C4-2B (cell line): ENCODE results near the gene ZMYND10.

Source experiments
- CTCF ChIP-seq: fragments of 450-650 bp; conservative IDR thresholded peaks from 2 replicates; pipeline ENCODE4 v1.5.1; 2017; ENCODE audit warnings: mild to moderate bottlenecking
- ZFX ChIP-seq: fragments of 450-650 bp; IDR thresholded peaks from 2 replicates; pipeline ENCODE4 v1.6.1; 2017

- no peak for TF ChIP-seq CTCF
- TF ChIP-seq ZFX, result no peak
These were observed 31.2 kb downstream of the ZMYND10 start for GRCh38 chr3:50314342-50314741.
